GM19463 (cell line): ENCODE measurements around the gene FGF22.

Experiments
- ATAC-seq: cut with Tn5 transposase; IDR thresholded peaks from one replicate; pipeline ENCODE4 v1.9.1; 2021; ENCODE audit warnings: mild to moderate bottlenecking, moderate library complexity; ENCODE audit not compliant: unreplicated experiment

FGF22 gene

GRCh38 chr19:676339-677105 lies 36.8 kb downstream of the FGF22 start, which contains the start of gene FSTL3:
TSS of gene FSTL3 (plus strand) at chr19:676392. CDS start at chr19:676424, 32 bp downstream.
- ATAC-seq: no peak

GRCh38 chr19:677201-677600 lies 37.5 kb downstream of the FGF22 start:
- ATAC-seq: no peak

DNA sequence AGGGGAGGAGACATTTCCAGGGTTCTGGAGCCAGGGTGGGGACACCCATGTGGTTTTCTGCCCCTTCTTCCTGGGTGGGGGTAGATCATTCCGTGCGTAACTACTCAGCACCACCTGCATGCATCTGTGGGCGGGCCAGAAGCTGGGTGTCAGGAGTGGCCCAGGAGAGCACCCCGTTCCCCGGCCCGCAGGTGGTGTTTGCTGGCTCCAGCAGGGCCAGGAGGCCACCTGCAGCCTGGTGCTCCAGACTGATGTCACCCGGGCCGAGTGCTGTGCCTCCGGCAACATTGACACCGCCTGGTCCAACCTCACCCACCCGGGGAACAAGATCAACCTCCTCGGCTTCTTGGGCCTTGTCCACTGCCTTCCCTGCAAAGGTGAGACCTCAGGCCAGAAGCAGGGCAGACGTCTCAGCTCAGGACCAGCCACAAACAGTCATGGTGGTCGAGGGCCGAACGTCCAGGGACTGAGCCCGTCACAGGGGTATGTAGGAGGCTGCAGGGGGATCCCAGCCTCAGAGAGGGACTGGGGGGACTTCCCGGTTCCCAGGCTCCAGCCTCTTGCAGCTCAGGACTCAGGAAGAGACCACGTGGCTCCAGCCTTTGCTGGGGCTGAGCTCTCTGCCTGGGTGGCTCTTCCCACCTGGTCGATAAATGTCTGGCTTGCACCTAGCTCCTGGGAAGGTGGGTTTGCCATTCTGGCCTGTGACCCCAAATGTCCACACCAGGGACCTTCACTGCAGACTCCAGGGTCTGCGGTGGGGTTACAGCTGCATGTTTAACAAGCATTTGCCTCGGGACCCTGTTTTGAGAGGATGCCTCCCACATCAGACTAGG lies 38.1 kb downstream of the FGF22 start:
- ATAC-seq: no peak

DNA sequence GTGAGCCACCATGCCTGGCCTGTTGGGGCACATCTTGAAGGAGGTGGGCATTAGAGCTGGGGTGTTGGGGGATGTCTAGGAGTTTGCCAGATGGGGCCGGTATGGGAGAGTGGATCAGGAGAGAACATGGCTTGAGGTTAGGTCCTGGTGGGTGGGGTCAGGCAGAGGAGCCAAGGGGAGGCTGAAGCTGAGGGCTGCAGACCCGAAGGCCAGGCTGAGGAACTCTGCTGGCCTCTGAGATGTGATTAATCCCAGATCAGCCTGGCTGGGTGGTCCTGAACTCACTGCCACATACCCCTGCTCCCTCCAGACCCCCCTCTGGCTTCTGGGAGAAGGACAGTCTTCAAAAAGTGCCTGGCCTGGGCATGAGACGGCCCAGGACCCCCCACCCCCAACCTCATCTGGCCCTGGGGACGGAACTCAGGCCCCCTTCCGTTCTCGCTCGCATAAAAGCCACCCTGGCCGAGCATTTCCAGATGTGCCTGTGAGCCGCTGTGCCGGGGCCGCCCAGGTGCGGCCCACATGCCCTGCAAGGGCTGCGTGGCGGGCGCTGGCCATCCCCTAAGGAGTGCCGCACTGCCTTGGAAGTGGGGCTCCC lies 39.2 kb downstream of the FGF22 start:
- ATAC-seq: no peak

DNA sequence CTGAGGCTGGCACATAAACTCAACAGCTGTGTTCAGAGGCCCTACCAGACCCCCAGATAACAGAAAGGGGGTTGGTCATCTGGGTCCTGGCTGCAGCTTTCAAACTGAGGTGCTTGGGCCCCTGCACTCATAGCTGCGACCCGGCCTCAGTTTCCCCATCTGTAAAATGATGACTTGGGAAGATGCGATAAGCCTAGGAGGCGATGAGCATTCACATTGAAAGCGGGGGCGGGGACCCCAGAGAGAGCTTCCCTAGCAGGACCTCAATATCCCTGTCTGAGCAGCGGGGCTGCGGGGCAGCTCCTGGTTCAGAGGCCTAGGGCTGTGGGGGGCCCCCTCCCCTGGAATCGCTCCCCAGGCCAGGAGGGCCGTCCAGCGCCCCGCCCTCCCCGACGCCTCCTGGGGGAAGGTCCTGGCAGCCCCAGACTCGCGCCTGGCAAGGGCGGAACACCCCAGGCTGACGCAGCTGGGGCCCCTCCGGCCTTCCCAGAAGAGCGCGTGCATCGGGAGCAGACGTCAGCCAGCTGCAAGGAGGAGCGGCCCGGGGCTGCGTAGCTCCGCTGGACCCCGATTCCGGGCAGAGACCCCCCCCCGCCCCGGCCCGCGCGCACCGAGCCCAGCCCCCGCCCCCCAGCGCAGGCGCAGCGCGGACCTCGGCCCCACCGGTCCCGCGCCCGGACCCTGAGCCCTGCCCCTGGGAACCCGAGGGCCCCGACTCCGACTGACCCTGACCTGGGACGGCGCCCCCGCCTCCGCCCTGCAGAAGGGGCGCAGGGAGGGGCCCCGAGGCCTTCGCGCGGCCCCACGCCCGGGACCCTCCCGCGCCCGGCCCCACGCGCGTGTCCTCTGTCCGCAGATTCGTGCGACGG lies 40.0 kb downstream of the FGF22 start:
- peak; percentile 11 for ATAC-seq

DNA sequence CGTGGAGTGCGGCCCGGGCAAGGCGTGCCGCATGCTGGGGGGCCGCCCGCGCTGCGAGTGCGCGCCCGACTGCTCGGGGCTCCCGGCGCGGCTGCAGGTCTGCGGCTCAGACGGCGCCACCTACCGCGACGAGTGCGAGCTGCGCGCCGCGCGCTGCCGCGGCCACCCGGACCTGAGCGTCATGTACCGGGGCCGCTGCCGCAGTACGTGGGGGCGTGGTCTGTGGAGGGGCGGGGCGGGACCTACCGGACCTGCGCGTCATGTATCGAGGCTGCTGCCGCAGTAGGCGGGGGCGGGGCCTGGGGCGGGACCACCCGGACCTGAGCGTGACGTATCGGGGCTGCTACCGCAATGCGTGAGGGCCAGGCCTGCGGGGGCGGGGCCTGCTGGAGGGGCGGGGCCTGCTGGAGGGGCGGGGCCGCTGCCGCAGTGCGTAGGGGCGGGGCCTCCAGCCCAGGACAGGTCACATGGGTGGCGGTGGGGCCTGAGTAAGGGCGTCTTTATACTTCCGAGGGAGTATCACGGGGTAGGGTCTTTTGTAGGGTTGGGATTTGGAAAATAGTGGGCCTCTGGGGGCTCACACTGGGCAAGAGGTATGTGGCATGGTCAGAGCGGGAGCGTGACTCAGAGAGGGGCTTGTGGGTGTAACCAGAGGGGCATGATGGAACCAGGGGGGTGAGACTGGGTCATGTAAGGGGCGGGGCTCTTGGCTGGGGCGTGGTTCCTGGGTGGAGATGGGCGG lies 40.8 kb downstream of the FGF22 start:
- peak; percentile 80 for ATAC-seq

DNA sequence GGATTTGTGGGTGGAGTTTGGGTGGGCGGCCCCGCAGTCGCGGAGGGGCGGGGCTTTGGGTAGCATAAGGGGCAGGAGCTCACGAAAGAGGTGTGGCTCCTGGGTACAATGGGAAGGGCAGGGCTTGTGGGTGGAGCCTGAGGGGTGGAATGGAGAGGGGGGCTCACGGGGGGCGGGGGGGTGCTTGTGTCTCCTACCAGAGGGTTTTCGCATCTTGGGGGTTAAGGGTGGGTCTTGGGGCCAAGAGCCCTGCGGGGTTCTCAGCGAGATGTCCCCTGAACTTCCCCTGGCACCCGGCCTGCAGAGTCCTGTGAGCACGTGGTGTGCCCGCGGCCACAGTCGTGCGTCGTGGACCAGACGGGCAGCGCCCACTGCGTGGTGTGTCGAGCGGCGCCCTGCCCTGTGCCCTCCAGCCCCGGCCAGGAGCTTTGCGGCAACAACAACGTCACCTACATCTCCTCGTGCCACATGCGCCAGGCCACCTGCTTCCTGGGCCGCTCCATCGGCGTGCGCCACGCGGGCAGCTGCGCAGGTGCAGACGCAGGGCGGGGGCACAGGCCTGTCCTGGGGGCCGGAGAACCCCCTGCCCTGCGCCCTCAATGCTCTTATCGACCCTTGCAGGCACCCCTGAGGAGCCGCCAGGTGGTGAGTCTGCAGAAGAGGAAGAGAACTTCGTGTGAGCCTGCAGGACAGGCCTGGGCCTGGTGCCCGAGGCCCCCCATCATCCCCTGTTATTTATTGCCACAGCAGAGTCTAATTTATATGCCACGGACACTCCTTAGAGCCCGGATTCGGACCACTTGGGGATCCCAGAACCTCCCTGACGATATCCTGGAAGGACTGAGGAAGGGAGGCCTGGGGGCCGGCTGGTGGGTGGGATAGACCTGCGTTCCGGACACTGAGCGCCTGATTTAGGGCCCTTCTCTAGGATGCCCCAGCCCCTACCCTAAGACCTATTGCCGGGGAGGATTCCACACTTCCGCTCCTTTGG lies 41.6 kb downstream of the FGF22 start:
- ATAC-seq: peak; percentile 42

DNA sequence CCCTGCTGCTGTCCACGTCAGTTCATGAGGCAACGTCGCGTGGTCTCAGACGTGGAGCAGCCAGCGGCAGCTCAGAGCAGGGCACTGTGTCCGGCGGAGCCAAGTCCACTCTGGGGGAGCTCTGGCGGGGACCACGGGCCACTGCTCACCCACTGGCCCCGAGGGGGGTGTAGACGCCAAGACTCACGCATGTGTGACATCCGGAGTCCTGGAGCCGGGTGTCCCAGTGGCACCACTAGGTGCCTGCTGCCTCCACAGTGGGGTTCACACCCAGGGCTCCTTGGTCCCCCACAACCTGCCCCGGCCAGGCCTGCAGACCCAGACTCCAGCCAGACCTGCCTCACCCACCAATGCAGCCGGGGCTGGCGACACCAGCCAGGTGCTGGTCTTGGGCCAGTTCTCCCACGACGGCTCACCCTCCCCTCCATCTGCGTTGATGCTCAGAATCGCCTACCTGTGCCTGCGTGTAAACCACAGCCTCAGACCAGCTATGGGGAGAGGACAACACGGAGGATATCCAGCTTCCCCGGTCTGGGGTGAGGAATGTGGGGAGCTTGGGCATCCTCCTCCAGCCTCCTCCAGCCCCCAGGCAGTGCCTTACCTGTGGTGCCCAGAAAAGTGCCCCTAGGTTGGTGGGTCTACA lies 43.1 kb downstream of the FGF22 start:
- ATAC-seq: no peak

- no peak for ATAC-seq
These were observed 45.8 kb downstream of the FGF22 start for GRCh38 chr19:685454-685931.

GRCh38 chr19:686589-687297 lies 47.1 kb downstream of the FGF22 start:
- ATAC-seq: no peak

DNA sequence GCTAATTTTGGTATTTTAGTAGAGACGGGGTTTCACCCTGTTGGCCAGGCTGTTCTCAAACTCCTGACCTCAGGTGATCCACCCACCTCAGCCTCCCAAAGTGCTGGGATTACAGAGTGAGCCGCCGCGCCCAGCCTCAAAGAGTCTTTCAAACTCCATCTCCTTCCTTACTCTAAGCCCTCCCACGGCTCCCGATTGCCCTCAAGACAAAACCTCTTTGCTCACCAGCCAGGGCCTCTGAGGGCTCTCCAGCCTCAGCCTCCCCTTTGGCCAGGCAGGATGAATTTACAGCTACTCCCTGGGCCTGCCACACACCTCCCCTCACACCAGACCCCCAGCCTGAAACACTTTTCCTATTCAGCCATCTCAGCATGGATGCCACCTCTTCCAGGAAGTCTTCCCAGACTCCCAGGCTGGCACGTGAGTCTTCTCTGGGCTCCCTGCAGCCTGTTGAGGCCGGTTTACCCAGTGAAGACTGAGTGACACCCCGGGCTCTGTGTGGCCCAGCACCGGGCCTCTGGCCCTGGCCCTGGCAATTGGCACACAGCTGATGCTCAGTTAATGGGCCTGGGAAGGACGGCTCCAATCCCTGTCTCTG lies 48.0 kb downstream of the FGF22 start:
- no peak for ATAC-seq

GRCh38 chr19:688214-688613 lies 48.5 kb downstream of the FGF22 start:
- ATAC-seq: no peak

DNA sequence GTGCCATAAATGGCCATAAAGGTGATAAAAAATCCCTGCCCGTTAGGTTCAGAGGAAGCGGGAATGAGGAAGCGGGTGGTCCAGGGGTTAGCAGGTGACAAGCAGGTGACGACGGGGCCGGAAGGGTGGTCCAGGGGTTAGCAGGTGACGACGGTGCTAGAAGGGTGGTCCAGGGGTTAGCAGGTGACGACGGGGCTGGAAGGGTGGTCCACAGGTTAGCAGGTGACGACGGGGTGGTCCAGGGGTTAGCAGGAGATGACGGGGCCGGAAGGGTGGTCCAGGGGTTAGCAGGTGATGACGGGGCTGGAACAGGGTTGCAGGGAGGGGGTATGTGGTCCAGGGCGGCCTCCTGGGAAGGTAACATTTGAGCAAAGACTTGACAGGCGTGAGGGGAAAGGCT lies 49.3 kb downstream of the FGF22 start:
- no peak for ATAC-seq

DNA sequence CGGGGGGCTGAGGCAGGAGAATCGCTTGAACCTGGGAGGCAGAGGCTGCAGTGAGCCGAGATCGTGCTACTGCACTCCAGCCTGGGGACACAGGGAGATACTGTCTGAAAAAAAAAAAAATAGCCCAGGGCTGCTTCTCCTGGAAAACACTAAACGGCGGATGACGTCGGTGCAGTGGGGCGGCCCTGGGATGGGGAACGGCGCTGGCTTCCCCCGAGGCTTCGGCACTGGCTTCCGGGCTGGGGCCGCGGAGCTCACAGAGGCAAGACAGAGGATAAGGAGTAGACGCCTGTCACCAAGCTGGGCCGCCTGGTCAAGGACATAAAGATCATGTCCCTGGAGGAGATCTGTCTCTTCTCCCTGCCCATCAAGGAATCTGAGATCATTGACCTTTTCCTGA lies 50.5 kb downstream of the FGF22 start:
- no peak for ATAC-seq
